T47D (cell line): ENCODE data around the gene KCNJ9.
A peak's percentile ranks its signal among the peaks of the same experiment; 100 is the strongest.

Experiments used
- DNase-seq, 2 experiments: peaks; one replicate each; pipeline versions ENCODE4 v3.0.0 to v3.0.0-alpha.2; 2011 to 2012; ENCODE audit warnings: low read depth in 1 of 2, low spot score in 1 of 2
- JUND ChIP-seq: IDR thresholded peaks from 2 replicates; pipeline ENCODE4 v1.6.1; 2012; ENCODE audit warnings: low read depth
- in situ Hi-C: cut with HindIII; loops from 2 replicates; pipeline ENCODE4 v1.10.0; 2016; ENCODE audit warnings: low sequenced_read_pairs, low pct_unique_long_range_greater_than_20kb

The KCNJ9 gene

DNA sequence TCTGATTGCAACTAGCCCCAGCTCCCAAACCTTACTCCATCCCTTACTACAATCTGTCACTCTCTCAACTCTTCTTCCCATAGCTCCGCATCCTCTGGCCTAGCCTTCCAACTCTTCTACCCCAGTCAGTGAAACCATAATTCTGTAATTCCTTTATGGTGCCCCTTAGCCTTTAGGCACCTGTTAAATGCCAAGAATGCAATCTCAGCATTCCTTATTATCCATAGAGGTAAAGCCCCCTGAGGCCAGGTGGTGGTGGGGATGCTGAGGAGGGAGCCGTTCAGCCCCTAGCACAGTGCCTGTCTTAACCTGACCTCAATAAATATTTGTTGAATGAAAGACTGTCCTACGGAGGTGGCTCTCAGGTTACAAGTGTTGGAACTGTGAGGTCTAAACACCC lies 48.2 kb downstream of the KCNJ9 start:
- no peak for TF ChIP-seq JUND

DNA sequence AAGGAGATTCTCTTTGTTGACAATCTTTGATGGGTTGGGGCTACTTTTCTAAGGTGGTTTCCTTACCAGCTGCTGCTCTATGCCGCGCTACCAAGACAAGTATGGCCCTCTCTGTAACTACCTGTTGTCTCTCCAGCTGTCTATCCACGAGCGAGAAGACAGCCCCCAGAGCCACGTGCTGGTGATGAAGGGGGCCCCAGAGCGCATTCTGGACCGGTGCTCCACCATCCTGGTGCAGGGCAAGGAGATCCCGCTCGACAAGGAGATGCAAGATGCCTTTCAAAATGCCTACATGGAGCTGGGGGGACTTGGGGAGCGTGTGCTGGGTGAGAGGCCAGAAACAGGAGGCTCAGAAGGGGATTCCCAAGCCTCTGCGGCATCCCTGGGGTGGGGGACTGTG lies 48.6 kb downstream of the KCNJ9 start:
- in situ Hi-C loops = no loop called here
- DNase-seq = no peak
- no peak for TF ChIP-seq JUND

More for the DNA sequence above, 48.2 kb downstream of the KCNJ9 start:
- no peak for DNase-seq
- in situ Hi-C loops = no loop called here

DNA sequence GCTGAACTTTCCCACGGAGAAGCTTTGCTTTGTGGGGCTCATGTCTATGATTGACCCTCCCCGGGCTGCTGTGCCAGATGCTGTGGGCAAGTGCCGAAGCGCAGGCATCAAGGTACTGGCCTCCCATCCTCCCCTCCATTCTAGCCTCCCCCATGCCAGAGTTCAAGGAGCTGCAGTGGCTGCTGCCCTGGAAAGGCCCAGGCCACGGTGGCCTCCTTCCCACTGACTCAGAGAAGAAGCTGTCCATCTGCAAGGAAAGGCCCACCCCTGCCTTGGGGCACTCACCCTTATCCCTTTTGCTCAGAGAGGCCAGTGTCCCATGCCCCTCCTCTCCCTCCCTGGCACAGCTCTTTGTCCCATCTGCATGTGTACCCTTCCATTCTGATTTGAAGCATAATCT lies 49.1 kb downstream of the KCNJ9 start:
- TF ChIP-seq JUND = no peak
- in situ Hi-C loops = no loop called here
- DNase-seq = no peak

DNA sequence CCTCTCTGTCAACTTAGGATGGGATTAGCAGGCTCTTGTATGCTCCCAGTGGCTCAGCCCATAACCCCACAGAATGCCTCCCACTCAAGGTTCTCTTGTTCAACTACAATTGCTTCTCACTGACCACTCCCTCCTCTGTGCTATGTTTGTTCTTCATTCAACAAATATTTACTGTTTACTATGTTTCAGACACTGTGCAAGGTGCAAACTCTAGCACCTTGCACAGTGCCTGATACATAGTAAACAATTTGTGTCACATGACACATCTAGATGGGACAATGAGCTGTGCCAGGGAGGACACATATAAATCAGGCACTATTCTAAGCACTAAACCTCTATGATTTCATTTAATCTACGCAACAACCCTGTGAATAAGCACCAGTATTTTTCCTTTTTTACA lies 49.6 kb downstream of the KCNJ9 start:
- peak in 1 of 2 experiments; percentile 53 for DNase-seq
- no peak for TF ChIP-seq JUND
- in situ Hi-C loops = no loop called here

DNA sequence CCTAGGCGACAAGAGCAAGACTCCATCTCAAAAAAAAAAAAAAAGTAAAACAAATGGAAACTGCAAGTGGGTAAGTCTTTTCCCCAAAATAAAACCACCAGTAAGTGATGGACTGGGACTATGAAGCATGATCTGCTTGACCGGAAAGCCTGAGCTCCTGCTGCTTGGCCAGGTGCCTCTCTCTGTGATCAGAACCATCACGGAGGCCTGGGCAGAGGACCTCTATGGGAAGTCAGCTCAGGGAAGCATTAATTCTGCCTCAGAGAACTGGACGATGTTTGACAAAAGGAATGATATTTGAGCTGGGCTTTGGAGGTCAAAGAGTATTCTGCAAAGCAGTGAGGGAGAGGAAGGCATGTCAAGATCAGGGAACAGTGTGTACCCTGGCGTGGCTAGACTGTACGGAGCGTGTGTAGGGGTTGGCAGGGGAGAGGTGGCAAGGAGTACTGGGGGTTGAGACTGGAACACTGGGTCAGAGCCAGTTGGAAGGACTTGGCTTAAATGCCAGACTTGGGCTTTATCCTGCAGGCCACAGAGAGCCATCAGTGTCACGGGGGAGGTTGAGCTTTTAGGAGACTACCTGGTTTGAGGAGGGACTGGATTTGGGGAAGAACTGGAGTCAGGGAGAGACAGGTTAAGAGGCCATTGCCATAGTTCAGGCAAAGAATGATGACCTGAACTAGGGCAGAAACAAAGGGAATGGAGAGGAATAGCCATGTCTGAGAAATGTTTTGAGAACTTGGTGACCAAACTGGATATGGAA lies 50.6 kb downstream of the KCNJ9 start:
- no peak for TF ChIP-seq JUND

DNA sequence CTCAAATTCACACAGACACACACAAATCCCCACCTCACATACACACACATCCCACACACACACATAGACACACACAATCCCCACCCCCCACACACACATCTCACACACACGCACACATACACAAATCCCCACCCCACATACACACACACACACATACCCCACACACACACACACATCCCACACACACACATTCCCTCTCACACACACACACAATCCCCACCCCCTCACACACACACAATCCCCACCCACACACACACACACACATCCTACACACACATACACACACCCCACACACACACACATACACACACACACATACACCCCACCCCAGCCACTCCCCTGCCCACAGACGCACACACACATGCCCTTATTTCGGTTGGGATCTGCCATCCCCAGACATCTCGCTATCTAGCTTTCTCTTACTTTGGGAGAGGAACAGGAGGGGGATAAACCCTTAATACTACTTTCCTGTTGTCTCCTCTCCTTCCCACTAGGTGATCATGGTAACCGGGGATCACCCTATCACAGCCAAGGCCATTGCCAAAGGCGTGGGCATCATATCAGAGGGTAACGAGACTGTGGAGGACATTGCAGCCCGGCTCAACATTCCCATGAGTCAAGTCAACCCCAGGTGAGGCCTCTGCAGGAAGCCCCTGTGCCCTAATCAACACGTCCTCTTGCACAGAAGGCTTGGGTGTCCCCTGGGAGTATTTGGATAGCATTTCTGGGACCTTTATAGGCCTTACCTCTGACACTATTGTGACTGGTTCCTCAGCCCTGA lies 52.8 kb downstream of the KCNJ9 start:
- in situ Hi-C loops = no loop called here
- TF ChIP-seq JUND = no peak
- DNase-seq = no peak

More for the DNA sequence above, 50.6 kb downstream of the KCNJ9 start:
- in situ Hi-C loops = no loop called here
- DNase-seq = no peak

DNA sequence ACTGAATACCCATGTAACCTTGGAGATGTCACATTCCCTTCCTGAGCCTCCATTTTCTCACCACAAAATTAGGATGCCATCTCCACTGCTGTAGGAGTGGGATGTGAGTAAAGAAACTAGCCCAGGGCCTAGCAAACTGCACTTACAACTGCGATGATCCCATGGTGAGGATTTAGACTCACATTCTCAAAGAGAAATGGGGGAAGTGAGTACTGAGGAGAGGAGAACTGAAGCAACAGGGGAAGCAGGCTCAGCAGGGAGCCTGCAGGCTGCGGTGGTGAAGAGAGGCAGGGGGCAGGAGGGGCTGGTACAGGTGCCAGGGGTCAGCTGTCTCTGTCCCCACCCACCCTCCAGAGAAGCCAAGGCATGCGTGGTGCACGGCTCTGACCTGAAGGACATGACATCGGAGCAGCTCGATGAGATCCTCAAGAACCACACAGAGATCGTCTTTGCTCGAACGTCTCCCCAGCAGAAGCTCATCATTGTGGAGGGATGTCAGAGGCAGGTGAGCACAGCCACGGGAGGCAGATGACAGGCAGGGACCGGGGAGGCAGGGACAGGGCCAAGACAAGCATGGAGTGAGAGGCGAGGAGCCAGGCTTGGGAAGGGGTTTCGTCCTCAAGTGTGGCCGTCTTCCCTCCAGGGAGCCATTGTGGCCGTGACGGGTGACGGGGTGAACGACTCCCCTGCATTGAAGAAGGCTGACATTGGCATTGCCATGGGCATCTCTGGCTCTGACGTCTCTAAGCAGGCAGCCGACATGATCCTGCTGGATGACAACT lies 53.6 kb downstream of the KCNJ9 start:
- in situ Hi-C loops = no loop called here
- TF ChIP-seq JUND = no peak
- no peak for DNase-seq

DNA sequence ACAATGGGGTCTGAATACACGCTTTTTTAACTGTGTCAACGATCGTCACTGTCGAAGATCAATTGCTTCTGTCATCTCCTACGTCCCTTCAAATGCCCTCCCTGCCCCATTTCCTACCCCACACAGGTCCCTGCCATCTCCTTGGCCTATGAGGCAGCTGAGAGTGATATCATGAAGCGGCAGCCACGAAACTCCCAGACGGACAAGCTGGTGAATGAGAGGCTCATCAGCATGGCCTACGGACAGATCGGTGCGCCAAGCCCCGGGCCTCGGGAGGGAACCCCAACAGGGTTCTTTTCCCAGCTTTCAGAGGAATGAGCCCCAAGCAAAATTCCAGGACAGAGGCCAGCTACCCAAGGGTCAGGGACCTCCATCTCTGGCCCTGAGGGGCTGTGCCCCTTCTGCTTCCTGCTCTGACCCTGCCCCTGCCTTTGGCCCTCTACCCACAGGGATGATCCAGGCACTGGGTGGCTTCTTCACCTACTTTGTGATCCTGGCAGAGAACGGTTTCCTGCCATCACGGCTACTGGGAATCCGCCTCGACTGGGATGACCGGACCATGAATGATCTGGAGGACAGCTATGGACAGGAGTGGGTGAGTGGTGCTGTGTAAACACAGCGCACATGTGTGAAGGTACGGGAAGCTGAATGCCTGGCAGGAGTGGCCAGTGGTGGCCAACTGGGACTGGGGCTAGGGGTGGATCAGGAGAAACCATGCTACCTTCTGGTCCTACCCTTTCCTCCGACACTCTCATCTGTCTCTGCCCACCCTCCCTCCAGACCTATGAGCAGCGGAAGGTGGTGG lies 55.0 kb downstream of the KCNJ9 start:
- no peak for DNase-seq
- TF ChIP-seq JUND = no peak
- in situ Hi-C loops = no loop called here

DNA sequence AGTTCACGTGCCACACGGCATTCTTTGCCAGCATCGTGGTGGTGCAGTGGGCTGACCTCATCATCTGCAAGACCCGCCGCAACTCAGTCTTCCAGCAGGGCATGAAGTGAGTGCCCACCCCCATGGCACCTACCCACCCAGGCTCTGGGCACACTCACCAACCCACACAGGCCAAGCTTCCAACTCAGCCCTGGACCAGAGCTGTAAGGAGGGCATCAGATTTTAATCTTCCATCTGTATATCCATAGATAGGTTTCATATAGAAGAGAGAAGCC lies 55.5 kb downstream of the KCNJ9 start:
- in situ Hi-C loops = no loop called here
- no peak for DNase-seq
- TF ChIP-seq JUND = no peak

DNA sequence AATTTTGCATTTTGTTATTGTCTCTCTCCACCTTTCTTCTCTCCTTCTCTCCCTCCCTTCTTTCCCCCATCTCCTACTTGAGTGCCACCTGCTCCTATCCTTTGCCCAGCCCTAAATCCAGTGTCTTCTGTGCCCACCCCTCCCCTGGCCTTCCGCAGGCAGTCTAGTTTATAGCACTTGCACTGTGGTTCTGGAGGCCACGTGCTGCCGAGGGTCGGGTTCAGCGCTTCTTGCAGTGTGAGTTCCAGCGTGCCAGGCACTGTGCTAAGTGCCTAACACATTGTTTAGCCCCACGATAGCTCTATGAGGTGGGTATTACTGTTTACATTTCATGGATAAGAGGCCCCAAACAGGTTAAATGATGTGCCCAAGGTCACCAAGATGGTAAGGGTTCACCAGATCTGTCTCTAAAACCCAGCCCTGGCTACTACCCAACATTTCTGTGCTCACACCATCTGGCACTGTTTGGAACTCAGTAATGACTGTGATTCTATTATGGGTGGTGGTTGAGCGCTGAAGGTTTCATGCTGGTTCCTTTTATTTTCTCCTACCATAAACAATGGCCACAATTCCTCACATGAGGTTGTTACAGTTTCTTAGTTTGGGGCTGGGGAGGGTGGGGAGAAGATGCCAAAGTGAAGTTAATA lies 56.0 kb downstream of the KCNJ9 start:
- TF ChIP-seq JUND = no peak
- no peak for DNase-seq
- in situ Hi-C loops = no loop called here

DNA sequence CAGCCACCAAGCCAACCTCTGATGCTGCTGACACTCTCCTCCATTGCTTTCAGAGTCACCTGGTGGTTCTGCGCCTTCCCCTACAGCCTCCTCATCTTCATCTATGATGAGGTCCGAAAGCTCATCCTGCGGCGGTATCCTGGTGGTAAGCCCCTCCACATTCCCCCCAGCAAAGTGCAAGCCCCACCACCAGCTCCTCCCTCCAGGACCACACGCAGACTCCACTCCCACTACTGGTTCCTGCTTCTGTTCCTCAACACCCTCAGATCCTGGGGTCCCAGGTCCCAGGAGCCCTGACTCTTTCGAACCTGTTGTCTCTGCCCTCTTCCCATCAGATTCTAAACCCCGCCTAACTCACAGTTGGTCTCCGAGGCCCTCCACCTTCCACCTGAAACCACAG lies 58.5 kb downstream of the KCNJ9 start:
- no peak for TF ChIP-seq JUND
- in situ Hi-C loops = no loop called here
- DNase-seq = no peak
